Adrenal gland (tissue), 5 donors: Measurements from ENCODE around the gene MAP3K3.

ENCODE experiments used
- CTCF ChIP-seq, 6 experiments: fragments of 450-650 bp in 4 of 6; fragments of 200-600 bp in 2 of 6; sonication (generic) in 1 of 6; IDR thresholded peaks; 1 replicate in 5 of 6; 2 replicates in 1 of 6; pipeline versions ENCODE4 v1.5.1 to v1.8.0; 2016 to 2021; ENCODE audit warnings: antibody characterized with exemption in 6 of 6, mild to moderate bottlenecking in 2 of 6, moderate library complexity in 1 of 6
- POLR2A ChIP-seq, 2 donors: fragments of 450-650 bp; IDR thresholded peaks; one replicate each; pipeline ENCODE4 v1.6.1; 2017; ENCODE audit warnings: antibody characterized with exemption in 2 of 2, mild to moderate bottlenecking in 2 of 2, moderate library complexity in 1 of 2
- donor health status: DM: no; HTN: no; CAD: no.

GRCh38 chr17:63686138-63686685, 64.0 kb downstream of the MAP3K3 start:
- no peak for TF ChIP-seq POLR2A (IDR thresholded peaks at IDR 0.05)
- TF ChIP-seq CTCF (IDR thresholded peaks at IDR 0.05) = no peak
